IPS-20b (cell line): ENCODE results near the gene RPL36AL.

Experiments used
- H3K27ac ChIP-seq: one replicate; pipeline ENCODE4 v1.5.1; 2013; ENCODE audit warnings: low read length
- H3K27me3 ChIP-seq: 2 replicates; pipeline ENCODE4 v1.6.1; 2013; ENCODE audit warnings: mild to moderate bottlenecking, low read length, inconsistent platforms; ENCODE audit not compliant: insufficient read depth
- H3K36me3 ChIP-seq: 2 replicates; pipeline ENCODE4 v1.6.1; 2013; ENCODE audit warnings: low read depth, mild to moderate bottlenecking, inconsistent platforms, low read length, moderate library complexity; ENCODE audit not compliant: insufficient read depth
- H3K4me1 ChIP-seq: 2 replicates; pipeline ENCODE4 v1.6.1; 2013; ENCODE audit warnings: mild to moderate bottlenecking, control low read depth, inconsistent platforms, low read length, moderate library complexity; ENCODE audit not compliant: insufficient read depth
- H3K4me3 ChIP-seq: 2 replicates; pipeline ENCODE4 v1.5.1; 2013; ENCODE audit warnings: mild to moderate bottlenecking, low read length, inconsistent platforms
- H3K9ac ChIP-seq: 2 replicates; pipeline ENCODE4 v1.6.1; 2013; ENCODE audit warnings: low read depth, mild to moderate bottlenecking, inconsistent platforms, low read length, moderate library complexity
- H3K9me3 ChIP-seq: 2 replicates; pipeline ENCODE4 v1.6.1; 2013; ENCODE audit warnings: mild to moderate bottlenecking, low read depth, low read length, inconsistent platforms; ENCODE audit not compliant: insufficient read depth

Gene RPL36AL

DNA sequence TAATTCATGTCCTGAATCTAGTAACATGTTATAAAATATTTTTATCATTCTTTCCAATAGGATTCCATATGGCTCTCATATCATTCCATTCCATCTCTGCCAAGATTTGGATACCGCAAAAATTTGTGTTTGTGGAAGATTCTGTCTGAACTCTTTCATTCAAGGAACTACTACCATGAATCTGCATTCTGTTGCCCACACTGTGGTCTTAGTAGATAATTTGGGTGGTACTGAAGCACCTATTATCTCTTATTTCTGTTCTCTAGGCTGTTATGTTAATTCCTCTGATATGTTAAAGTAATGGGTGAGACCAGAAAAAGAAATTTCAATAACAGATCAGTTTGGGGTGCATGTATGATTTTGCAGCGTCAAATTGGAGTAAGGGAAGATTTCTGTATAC, 6.2 kb downstream of the RPL36AL start:
- H3K9ac ChIP-seq: no peak overlapping the region
- no peak overlapping the region for H3K4me3 ChIP-seq
- H3K4me1 ChIP-seq: no peaks in the 10 kb centered on the region
- H3K27me3 ChIP-seq: no peaks in the 10 kb centered on the region
- peaks cover 42% of the 10 kb centered on the region for H3K36me3 ChIP-seq
- no peaks in the 10 kb centered on the region for H3K9me3 ChIP-seq
- H3K27ac ChIP-seq: no peak overlapping the region

DNA sequence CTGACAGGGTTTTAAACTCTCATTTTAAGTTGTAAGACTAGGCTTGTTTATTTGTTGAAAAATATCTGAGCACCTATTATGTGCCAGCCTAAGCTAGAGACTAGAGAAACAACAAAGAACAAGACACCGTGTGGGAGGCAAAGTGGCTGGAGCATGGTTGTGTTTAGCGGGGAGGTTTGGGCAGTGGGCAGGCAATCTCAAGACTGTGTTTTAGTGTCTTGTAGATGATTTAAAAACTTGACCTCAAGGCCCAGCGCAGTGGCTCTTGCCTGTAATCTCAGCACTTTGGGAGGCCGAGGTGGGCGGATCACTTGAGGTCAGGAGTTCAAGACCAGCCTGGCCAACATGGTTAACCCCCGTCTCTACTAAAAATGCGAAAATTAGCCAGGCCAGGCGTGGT, 7.8 kb downstream of the RPL36AL start:
- H3K9ac ChIP-seq: no peak overlapping the region
- H3K27ac ChIP-seq: no peak overlapping the region
- H3K36me3 ChIP-seq: peaks cover 37% of the 10 kb centered on the region
- no peaks in the 10 kb centered on the region for H3K9me3 ChIP-seq
- H3K4me1 ChIP-seq: no peaks in the 10 kb centered on the region
- no peaks in the 10 kb centered on the region for H3K27me3 ChIP-seq
- H3K4me3 ChIP-seq: no peak overlapping the region

DNA sequence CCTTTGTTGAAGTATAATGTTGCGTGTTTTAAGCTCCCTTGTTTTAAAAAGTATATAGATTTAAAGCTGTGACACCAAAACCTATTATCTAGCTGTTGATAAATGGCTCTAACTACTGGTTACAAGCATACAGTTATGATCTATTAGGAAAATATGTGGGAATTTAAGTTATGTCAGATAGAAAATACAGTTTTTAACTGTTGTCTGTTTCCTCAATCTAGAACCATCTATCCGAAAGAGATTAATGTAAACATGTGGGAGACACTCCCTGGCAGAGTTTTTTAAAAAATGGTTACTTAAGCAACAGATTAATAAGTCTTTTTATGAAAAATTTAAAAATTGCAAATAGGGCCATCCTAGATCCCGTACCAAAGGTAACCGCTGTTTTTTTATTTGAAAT, 8.2 kb downstream of the RPL36AL start:
- Histone ChIP-seq H3K27me3 (no peaks in the 10 kb centered on the region), H3K36me3 (peaks cover 37% of the 10 kb centered on the region), H3K9ac (no peak overlapping the region), H3K9me3 (no peaks in the 10 kb centered on the region), H3K27ac (no peak overlapping the region), H3K4me1 (no peaks in the 10 kb centered on the region), H3K4me3 (no peak overlapping the region)

DNA sequence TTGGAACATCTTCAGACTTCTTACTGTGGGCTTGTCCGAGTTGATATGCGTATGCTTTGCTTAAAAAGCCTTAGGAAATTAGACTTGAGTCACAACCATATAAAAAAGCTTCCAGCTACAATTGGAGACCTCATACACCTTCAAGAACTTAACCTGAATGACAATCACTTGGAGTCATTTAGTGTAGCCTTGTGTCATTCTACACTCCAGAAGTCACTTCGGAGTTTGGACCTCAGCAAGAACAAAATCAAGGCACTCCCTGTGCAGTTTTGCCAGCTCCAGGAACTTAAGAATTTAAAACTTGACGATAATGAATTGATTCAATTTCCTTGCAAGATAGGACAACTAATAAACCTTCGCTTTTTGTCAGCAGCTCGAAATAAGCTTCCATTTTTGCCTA, 12.8 kb downstream of the RPL36AL start:
- Histone ChIP-seq H3K9ac (no peak overlapping the region), H3K27me3 (no peaks in the 10 kb centered on the region), H3K4me1 (no peaks in the 10 kb centered on the region), H3K4me3 (no peak overlapping the region), H3K27ac (no peak overlapping the region), H3K9me3 (no peaks in the 10 kb centered on the region), H3K36me3 (peaks cover 56% of the 10 kb centered on the region)

DNA sequence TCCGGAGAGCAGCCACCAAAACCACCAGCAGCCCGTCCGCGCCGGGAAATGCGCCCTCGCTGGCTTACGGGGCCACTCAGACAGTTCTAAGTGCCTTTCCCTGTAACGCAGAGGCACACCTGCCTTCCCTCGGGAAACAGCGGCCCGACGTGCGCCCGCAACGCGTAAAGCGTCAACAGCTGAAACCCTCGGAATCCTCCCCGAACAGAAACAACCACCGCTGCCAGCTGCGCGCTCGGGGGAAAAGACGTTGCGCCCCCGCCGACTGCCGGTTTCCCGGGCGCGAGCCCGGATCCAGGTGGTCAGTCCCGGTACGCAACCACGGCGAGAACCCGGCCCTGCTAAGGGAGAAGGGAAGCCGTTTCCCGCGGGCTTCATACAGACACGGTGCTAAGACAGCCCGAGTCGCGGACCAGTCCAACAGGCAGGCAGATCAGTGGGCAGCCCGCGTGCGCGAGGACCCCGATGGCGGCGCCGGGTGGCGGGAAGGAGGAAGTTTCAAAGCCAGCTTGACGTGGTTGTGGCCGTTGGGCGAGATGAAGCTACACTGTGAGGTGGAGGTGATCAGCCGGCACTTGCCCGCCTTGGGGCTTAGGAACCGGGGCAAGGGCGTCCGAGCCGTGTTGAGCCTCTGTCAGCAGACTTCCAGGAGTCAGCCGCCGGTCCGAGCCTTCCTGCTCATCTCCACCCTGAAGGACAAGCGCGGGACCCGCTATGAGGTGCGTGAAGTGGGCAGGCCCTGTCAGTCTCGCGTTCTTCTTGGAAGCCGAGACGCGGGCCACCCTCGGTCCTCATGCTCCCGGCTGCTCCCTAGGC, 21.7 kb downstream of the RPL36AL start, which contains the start of gene LRR1:
Gene LRR1 (plus strand): TSS at position 456 of the 816 bp plus-strand sequence. CDS start 81 bp downstream, at position 537.
- Histone ChIP-seq H3K4me1 (no peaks in the 10 kb centered on the region), H3K27ac (peak within 1 kb of the TSS; percentile 64), H3K4me3 (peak within 1 kb of the TSS; percentile 99), H3K9ac (peak within 1 kb of the TSS; percentile 99), H3K9me3 (no peaks in the 10 kb centered on the region), H3K36me3 (peaks cover 23% of the 10 kb centered on the region), H3K27me3 (no peaks in the 10 kb centered on the region)

DNA sequence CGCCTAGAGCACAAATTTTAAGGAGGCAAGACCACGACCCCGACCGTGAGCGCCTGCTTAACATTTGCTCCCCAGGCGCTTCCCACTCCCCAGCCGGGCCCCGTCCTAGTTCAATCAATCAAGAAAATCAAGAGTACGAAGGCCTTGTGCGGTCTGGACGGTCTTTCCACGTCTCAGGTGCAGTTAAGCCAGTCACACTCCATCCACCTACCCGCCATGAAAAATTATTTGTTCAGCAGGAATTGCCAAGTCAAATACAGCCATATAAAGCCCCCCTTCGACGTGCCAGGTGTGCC, 22.3 kb downstream of the RPL36AL start:
- H3K4me3 ChIP-seq: peak overlapping the region; percentile 99
- H3K4me1 ChIP-seq: no peaks in the 10 kb centered on the region

DNA sequence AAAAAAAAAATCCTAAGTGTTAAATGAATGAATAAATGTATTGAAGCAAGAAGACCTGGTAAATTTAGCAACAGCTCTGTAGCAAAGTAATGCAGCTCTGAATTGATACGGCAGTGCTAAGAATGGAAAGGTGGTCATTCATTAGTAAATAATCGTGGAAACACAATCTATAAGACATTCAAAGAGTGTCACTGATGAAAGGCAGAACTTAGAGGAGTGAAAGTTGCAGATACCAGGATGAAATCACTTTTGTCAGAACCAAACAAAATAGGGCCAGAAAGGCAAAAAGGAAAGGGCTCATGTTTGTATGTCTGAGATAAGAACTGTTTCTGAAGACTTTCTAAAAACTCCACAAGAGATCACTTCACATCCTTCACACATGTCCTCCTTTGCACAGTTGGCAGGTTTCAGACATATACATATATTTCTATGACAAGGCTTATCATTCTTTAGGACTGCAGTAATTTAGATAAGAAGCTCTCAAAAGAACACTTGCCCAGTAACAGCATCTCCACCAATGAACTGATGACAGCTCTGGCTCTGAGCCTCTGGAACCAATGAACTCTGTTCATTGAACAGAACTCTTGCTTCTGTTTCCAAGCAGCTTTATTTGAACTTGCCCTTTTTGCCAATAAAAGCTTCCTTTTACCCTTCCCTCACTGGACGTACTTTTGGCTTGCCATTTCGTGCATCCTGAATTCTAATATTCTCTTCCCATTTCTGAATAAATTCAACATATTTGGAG, 25.9 kb downstream of the RPL36AL start:
- H3K27ac ChIP-seq: no peak overlapping the region
- H3K4me1 ChIP-seq: no peaks in the 10 kb centered on the region
- no peak overlapping the region for H3K9ac ChIP-seq
- H3K4me3 ChIP-seq: no peak overlapping the region
- no peaks in the 10 kb centered on the region for H3K27me3 ChIP-seq
- no peaks in the 10 kb centered on the region for H3K36me3 ChIP-seq
- H3K9me3 ChIP-seq: no peaks in the 10 kb centered on the region

More for the DNA sequence above, 22.3 kb downstream of the RPL36AL start:
- Histone ChIP-seq H3K9ac (peak overlapping the region; percentile 99), H3K27ac (peak overlapping the region; percentile 64), H3K9me3 (no peaks in the 10 kb centered on the region), H3K27me3 (no peaks in the 10 kb centered on the region), H3K36me3 (peaks cover 20% of the 10 kb centered on the region)

DNA sequence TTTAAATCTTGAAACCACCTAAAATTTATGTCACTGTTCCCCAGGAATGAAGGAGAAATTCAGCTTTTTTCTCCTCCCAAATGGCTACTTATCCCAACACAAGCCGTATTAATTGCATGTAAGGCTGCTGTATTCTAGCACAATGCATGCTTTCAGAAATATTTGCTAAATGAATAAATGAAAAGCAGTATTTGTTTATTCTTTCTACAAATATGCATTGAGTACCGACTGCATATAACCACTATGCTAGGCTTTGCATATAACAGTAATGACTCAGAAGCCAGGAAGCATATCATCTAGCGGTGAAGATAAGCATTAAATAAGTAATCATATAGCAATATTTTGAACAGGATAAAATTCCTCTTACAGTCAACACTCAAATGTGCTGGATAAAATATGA, 27.4 kb downstream of the RPL36AL start:
- Histone ChIP-seq H3K9ac (no peak overlapping the region), H3K27me3 (no peaks in the 10 kb centered on the region), H3K36me3 (no peaks in the 10 kb centered on the region), H3K4me3 (no peak overlapping the region), H3K9me3 (no peaks in the 10 kb centered on the region), H3K4me1 (no peaks in the 10 kb centered on the region), H3K27ac (no peak overlapping the region)

DNA sequence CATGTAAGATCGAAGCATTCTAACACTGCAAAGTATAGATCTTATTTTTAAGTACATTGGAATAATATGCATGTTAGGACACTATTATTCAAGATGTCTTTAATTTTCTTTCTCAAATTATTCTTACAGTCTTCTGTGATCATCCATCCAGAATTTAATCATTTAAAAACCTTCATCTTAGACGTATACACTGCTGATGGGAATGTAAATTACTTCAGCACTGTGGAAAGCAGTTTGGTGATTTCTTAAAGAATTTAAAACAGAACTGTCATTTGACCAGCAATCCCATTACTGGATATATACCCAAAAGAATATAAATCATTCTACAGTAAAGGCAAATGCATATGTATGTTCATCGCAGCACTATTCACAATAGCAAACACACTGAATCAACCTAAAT, 31.0 kb downstream of the RPL36AL start:
- Histone ChIP-seq H3K9me3 (no peaks in the 10 kb centered on the region), H3K9ac (no peak overlapping the region), H3K36me3 (peaks cover 17% of the 10 kb centered on the region), H3K27me3 (no peaks in the 10 kb centered on the region), H3K27ac (no peak overlapping the region), H3K4me3 (no peak overlapping the region), H3K4me1 (no peaks in the 10 kb centered on the region)

DNA sequence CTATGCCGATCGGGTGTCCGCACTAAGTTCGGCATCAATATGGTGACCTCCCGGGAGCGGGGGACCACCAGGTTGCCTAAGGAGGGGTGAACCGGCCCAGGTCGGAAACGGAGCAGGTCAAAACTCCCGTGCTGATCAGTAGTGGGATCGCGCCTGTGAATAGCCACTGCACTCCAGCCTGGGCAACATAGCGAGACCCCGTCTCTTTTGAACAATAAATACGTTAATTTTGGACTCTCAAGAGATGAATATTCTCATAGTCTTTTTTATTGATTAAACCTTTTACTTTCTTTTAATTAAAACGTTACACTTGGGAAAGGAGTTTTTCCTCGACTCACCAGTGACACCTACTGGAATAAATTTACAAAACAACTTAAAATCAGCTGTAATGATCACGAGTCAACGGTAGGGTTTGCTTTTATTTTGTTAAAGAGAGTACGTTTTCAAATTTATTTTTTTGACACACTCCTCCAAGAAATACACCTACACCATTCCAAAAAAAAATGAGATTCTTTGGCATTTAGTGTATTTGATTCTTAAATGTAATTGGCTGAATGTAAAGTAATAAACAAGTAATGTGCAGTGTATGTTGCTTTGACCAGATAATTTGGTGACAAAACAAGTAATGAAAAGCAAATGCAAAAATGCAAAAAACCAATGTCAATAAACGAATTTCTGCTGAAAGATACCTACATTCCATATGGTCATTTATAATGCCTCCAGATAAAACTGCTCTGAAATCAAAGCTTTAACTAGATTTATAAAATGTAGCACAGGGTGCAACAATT, 33.6 kb downstream of the RPL36AL start:
- H3K4me3 ChIP-seq: peak overlapping the region; percentile 88
- no peak overlapping the region for H3K9ac ChIP-seq
- H3K9me3 ChIP-seq: no peaks in the 10 kb centered on the region
- H3K4me1 ChIP-seq: 0 out of 2 replicates have a peak, but pooled peaks cover 2% of the 10 kb centered on the region
- no peak overlapping the region for H3K27ac ChIP-seq
- peaks cover 43% of the 10 kb centered on the region for H3K36me3 ChIP-seq
- H3K27me3 ChIP-seq: no peaks in the 10 kb centered on the region

DNA sequence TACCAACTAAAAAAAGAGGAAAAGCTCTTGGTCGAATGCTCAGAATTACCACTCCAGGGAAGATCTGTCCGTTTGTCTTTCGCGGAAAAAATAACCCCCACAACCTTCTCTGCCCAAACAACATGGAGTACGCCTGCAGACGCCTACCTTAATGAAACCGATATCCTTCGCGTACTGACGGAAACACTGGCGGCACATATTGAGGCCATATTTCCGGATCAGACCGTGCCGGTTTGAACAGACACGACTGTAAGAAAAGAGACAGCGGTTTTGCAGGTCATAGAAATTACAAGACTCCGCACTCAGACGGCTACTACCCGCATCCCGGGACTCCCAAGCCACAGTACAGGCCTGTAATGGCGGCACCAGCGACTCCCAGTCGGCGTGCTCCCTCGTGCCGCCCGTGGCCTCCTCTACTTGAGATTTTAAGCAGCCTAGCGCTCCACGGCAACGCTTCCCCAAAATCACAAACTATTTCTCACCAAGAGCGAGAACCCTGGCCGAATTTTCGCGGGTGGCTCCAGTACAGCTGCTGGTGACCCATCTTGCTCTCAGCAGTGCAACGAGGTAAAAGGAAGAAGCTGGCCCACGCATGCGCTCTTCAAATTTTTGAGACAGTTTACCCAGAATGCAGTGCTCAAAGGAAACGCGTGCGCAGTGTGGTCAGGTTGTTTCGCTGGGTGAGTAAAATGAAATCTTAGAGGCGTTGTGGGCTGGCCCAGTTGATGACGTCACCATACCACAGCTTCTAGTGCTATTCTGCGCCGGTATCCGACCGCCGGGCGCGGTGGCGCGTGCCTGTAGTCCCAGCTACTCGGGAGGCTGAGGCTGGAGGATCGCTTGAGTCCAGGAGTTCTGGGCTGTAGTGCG, 34.4 kb downstream of the RPL36AL start, which contains the start of gene RPS29:
Gene RPS29 (minus strand): TSS at position 578 of the 870 bp plus-strand sequence. CDS start 34 bp downstream, at position 544.
- Histone ChIP-seq H3K36me3 (peaks cover 43% of the 10 kb centered on the region), H3K27me3 (no peaks in the 10 kb centered on the region), H3K9ac (peak within 1 kb of the TSS; percentile 97), H3K9me3 (no peaks in the 10 kb centered on the region), H3K27ac (peak within 1 kb of the TSS; percentile 97), H3K4me3 (peak within 1 kb of the TSS; percentile 88), H3K4me1 (0 out of 2 replicates have a peak, but pooled peaks cover 2% of the 10 kb centered on the region)
